Mesenchymal stem cell (in vitro differentiated cells and primary cell): Measurements from ENCODE around the gene ITIH4.

Experiments
- DNase-seq: peaks from one replicate; pipeline ENCODE4 v3.0.0-alpha.2; 2013
- H2AFZ ChIP-seq: one replicate; pipeline ENCODE4 v1.6.1; 2013; ENCODE audit warnings: low read depth, mild to moderate bottlenecking, control low read depth, inconsistent platforms, low read length, moderate library complexity
- H2AK5ac ChIP-seq: 2 replicates; pipeline ENCODE4 v1.6.1; 2013; ENCODE audit warnings: low read length, moderate library complexity, mild to moderate bottlenecking, inconsistent platforms; ENCODE audit not compliant: severe bottlenecking
- H2BK120ac ChIP-seq: one replicate; pipeline ENCODE4 v1.6.1; 2013; ENCODE audit warnings: low read depth, mild to moderate bottlenecking, inconsistent platforms, low read length, moderate library complexity
- H2BK12ac ChIP-seq, 2 experiments: one replicate each; pipeline ENCODE4 v1.6.1; 2013; ENCODE audit warnings: inconsistent platforms in 2 of 2, low read length in 2 of 2, mild to moderate bottlenecking in 2 of 2, moderate library complexity in 2 of 2, control low read depth in 1 of 2
- H2BK15ac ChIP-seq: one replicate; pipeline ENCODE4 v1.6.1; 2013; ENCODE audit warnings: mild to moderate bottlenecking, low read depth, inconsistent platforms; ENCODE audit not compliant: poor library complexity, severe bottlenecking
- H2BK5ac ChIP-seq: 2 replicates; pipeline ENCODE4 v1.6.1; 2013; ENCODE audit warnings: low read depth, mild to moderate bottlenecking, low read length, control low read depth, inconsistent platforms; ENCODE audit not compliant: poor library complexity, severe bottlenecking
- H3K14ac ChIP-seq, 2 experiments: one replicate each; pipeline ENCODE4 v1.6.1; 2013; ENCODE audit warnings: inconsistent platforms in 2 of 2, low read length in 2 of 2, control low read depth in 1 of 2, mild to moderate bottlenecking in 1 of 2, moderate library complexity in 1 of 2
- H3K18ac ChIP-seq, 2 experiments: one replicate each; pipeline ENCODE4 v1.6.1; 2013; ENCODE audit warnings: inconsistent platforms in 2 of 2, low read length in 2 of 2, control low read depth in 1 of 2, low read depth in 1 of 2, mild to moderate bottlenecking in 1 of 2
- H3K23ac ChIP-seq, 2 experiments: one replicate each; pipeline ENCODE4 v1.6.1; 2013; ENCODE audit warnings: inconsistent platforms in 2 of 2, low read length in 2 of 2, mild to moderate bottlenecking in 2 of 2, moderate library complexity in 2 of 2, control low read depth in 1 of 2
- H3K27ac ChIP-seq: 2 replicates; pipeline ENCODE4 v1.5.1; 2013; ENCODE audit warnings: mild to moderate bottlenecking, moderate library complexity, low read length, control low read depth, inconsistent platforms; ENCODE audit not compliant: poor library complexity, severe bottlenecking
- H3K27me3 ChIP-seq, 2 experiments: 2 replicates each; pipeline versions ENCODE4 v1.6.1 to v1.7.0; 2013; ENCODE audit warnings: low read length in 2 of 2, mild to moderate bottlenecking in 2 of 2, moderate library complexity in 2 of 2, control low read depth in 1 of 2, inconsistent platforms in 1 of 2; ENCODE audit not compliant: control insufficient read depth in 1 of 2, insufficient read depth in 1 of 2
- H3K36me3 ChIP-seq, 2 experiments: 2 replicates each; pipeline versions ENCODE4 v1.6.1 to v1.7.0; 2013; ENCODE audit warnings: low read length in 2 of 2, control low read depth in 1 of 2, inconsistent platforms in 1 of 2, low read depth in 1 of 2, mild to moderate bottlenecking in 1 of 2; ENCODE audit not compliant: insufficient read depth in 2 of 2, control insufficient read depth in 1 of 2
- H3K4ac ChIP-seq, 2 experiments: one replicate each; pipeline ENCODE4 v1.6.1; 2013; ENCODE audit warnings: inconsistent platforms in 2 of 2, low read length in 2 of 2, mild to moderate bottlenecking in 2 of 2, moderate library complexity in 2 of 2, control low read depth in 1 of 2, low read depth in 1 of 2
- H3K4me1 ChIP-seq: 2 replicates; pipeline ENCODE4 v1.6.1; 2013; ENCODE audit warnings: low read depth, low read length, control low read depth; ENCODE audit not compliant: control insufficient read depth, insufficient read depth
- H3K4me2 ChIP-seq: 2 replicates; pipeline ENCODE4 v1.6.1; 2013; ENCODE audit warnings: low read length, mild to moderate bottlenecking, inconsistent platforms; ENCODE audit not compliant: poor library complexity, severe bottlenecking
- H3K4me3 ChIP-seq, 2 experiments: 2 replicates each; pipeline versions ENCODE4 v1.5.1 to v1.7.0; 2013; ENCODE audit warnings: low read length in 2 of 2, mild to moderate bottlenecking in 2 of 2, control low read depth in 1 of 2, low read depth in 1 of 2; ENCODE audit not compliant: insufficient read depth in 1 of 2
- H3K79me1 ChIP-seq: replicated peaks from 2 replicates; pipeline ENCODE4 v1.6.1; 2013; ENCODE audit warnings: mild to moderate bottlenecking, control low read depth, low read length, inconsistent platforms; ENCODE audit not compliant: poor library complexity, severe bottlenecking
- H3K9ac ChIP-seq: 2 replicates; pipeline ENCODE4 v1.7.0; 2013; ENCODE audit warnings: mild to moderate bottlenecking, low read length, moderate library complexity
- H3K9me3 ChIP-seq: 2 replicates; pipeline ENCODE4 v1.7.0; 2013; ENCODE audit warnings: mild to moderate bottlenecking, low read length; ENCODE audit not compliant: control insufficient read depth
- H4K8ac ChIP-seq: one replicate; pipeline ENCODE4 v1.6.1; 2013; ENCODE audit warnings: inconsistent platforms, mild to moderate bottlenecking, low read length, moderate library complexity
- H4K91ac ChIP-seq: one replicate; pipeline ENCODE4 v1.6.1; 2013; ENCODE audit warnings: mild to moderate bottlenecking, low read length, inconsistent platforms
- WGBS: methylation state at CpG from one replicate; pipeline ENCODE4 v1.1.7; 2013; ENCODE audit warnings: mixed read lengths; 5-methylcytosine and 5-hydroxymethylcytosine counted together

ITIH4 gene

DNA sequence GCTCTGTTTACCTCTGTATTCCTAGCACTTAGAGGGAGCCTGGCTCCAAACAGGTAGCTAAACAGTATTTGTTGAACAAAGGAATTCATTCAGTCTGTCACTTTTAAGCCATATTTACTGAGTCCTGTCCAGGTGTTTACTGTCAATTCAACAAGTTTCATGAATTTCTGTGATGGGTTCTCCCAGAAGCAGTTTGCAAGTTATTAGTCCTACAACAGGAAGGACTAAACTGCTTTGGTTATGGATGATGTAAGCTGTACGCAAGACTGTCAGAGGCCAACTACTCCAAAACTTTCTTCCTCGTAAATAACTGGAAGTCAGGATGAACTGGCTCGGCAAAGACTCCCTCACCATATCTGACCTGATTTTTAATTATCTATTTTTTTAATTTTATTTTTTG, 41.8 kb upstream of the ITIH4 start:
- no peak overlapping the region for H3K23ac ChIP-seq
- H2BK12ac ChIP-seq = no peak overlapping the region
- H3K4ac ChIP-seq = no peak overlapping the region
- no peak overlapping the region for H3K14ac ChIP-seq
- H4K8ac ChIP-seq = no peak overlapping the region
- H2BK15ac ChIP-seq = no peak overlapping the region
- no peak overlapping the region for H2BK120ac ChIP-seq
- no peak overlapping the region for H2AFZ ChIP-seq
- WGBS = no CpG with 5 or more reads among the region's 3 CpGs
- H2AK5ac ChIP-seq = no peak overlapping the region
- no peak overlapping the region for H3K27ac ChIP-seq
- H3K4me1 ChIP-seq = peaks cover 2% of the 10 kb centered on the region
- no peak overlapping the region for H2BK5ac ChIP-seq
- H3K9ac ChIP-seq = no peak overlapping the region
- peaks cover 0 to 9% of the 10 kb centered on the region in 2 experiments for H3K36me3 ChIP-seq
- no peaks in the 10 kb centered on the region for H3K27me3 ChIP-seq
- no peak overlapping the region for H4K91ac ChIP-seq
- H3K4me2 ChIP-seq = no peak overlapping the region
- DNase-seq = peak; percentile 33
- no peak overlapping the region for H3K4me3 ChIP-seq
- peaks cover 44% of the 10 kb centered on the region for H3K79me1 ChIP-seq
- H3K18ac ChIP-seq = no peak overlapping the region
- no peaks in the 10 kb centered on the region for H3K9me3 ChIP-seq

DNA sequence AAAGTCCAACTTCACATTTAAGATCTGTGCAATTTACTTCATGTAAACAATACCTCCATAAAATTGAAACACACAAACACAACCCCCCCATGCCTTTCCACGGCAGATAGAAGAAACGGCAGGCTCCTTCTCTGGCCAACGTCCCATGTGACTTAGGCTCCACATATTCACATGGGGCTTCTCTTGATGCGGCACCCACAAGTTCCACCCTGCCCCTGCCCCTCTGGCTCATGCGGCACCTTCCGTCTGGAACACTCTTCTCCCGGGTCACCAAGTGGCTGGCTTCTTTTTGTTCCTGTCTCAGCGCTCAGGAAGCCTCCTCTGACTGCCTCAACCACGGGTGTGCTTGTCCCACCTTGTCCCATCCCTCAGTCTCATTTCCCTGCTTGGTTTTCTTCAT, 41.3 kb upstream of the ITIH4 start:
- 81% methylated on average over 9 of the region's 9 CpGs for WGBS
- Histone ChIP-seq H3K4me3 (no peak overlapping the region), H3K9ac (no peak overlapping the region), H3K4ac (peak overlapping the region in 1 of 2 experiments; percentile 42), H3K27me3 (no peaks in the 10 kb centered on the region), H3K4me2 (no peak overlapping the region), H3K9me3 (no peaks in the 10 kb centered on the region), H3K79me1 (peaks cover 42% of the 10 kb centered on the region), H3K23ac (no peak overlapping the region), H2AK5ac (no peak overlapping the region), H3K36me3 (peaks cover 0 to 8% of the 10 kb centered on the region in 2 experiments), H2AFZ (no peak overlapping the region), H2BK120ac (no peak overlapping the region), H2BK15ac (no peak overlapping the region), H4K8ac (no peak overlapping the region), H2BK5ac (no peak overlapping the region), H3K14ac (peak overlapping the region in 1 of 2 experiments; percentile 22), H3K27ac (no peak overlapping the region), H3K4me1 (peaks cover 2% of the 10 kb centered on the region), H4K91ac (no peak overlapping the region), H2BK12ac (no peak overlapping the region), H3K18ac (peak overlapping the region in 1 of 2 experiments; percentile 30)
- no peak for DNase-seq

DNA sequence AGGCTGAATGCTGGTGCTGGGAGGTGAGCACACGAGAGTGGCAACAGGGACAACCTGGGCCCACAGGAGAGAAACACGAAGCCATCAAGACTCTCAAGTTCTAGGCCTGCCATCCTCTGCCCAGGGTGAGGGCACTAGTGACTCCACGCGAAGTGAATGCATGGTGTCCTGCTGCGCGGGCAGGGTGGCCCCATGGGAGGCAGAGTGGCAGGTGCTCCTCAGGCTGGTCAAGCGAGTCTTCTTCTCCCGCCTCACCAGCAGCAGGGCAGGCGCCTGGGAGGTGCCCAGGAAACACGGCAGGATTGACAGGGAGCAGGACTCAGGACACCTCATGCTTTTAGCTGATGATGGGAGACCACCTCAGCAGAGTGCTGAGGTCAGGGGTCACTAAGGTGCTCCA, 40.0 kb upstream of the ITIH4 start:
- Histone ChIP-seq H3K4me3 (no peak overlapping the region), H3K4ac (no peak overlapping the region), H3K9me3 (no peaks in the 10 kb centered on the region), H2BK12ac (no peak overlapping the region), H3K18ac (no peak overlapping the region), H2AK5ac (no peak overlapping the region), H3K14ac (no peak overlapping the region), H3K4me2 (no peak overlapping the region), H4K91ac (peak overlapping the region; percentile 12), H2AFZ (no peak overlapping the region), H3K36me3 (peaks cover 0 to 8% of the 10 kb centered on the region in 2 experiments), H3K9ac (no peak overlapping the region), H2BK15ac (no peak overlapping the region), H4K8ac (no peak overlapping the region), H2BK120ac (no peak overlapping the region), H3K27ac (no peak overlapping the region), H3K27me3 (no peaks in the 10 kb centered on the region), H2BK5ac (no peak overlapping the region), H3K23ac (no peak overlapping the region), H3K79me1 (peaks cover 40% of the 10 kb centered on the region), H3K4me1 (no peaks in the 10 kb centered on the region)
- DNase-seq = no peak
- WGBS = 98% methylated on average over 10 of the region's 10 CpGs

DNA sequence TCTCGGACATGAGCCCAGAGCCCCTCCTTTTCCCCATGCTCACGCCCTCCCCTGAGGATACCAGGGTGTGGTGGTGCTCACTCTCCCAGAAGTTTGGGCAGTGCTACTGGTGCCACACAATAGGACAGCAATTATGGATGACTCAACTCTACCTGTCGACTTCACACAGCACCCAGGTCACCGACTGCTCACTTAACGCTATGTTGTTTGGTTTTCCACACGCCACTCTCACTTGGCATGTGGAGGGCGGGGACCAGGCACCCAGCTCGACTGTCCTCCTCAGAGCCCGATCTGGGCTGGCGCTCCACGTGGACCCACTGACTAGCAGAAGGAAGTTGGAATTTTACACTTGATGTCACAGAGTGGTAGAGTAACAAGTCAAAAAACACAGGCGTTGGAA, 36.0 kb upstream of the ITIH4 start:
- Histone ChIP-seq H3K27ac (no peak overlapping the region), H4K91ac (no peak overlapping the region), H3K9me3 (no peaks in the 10 kb centered on the region), H3K23ac (no peak overlapping the region), H3K4me2 (no peak overlapping the region), H3K4me1 (no peaks in the 10 kb centered on the region), H2BK5ac (no peak overlapping the region), H3K4ac (no peak overlapping the region), H3K18ac (no peak overlapping the region), H3K79me1 (peaks cover 33% of the 10 kb centered on the region), H2BK15ac (no peak overlapping the region), H2AK5ac (no peak overlapping the region), H2AFZ (no peak overlapping the region), H3K9ac (no peak overlapping the region), H2BK12ac (no peak overlapping the region), H3K4me3 (no peak overlapping the region), H3K27me3 (no peaks in the 10 kb centered on the region), H3K14ac (no peak overlapping the region), H2BK120ac (no peak overlapping the region), H4K8ac (no peak overlapping the region), H3K36me3 (peaks cover 0 to 13% of the 10 kb centered on the region in 2 experiments)
- WGBS = 99% methylated on average over 12 of the region's 12 CpGs
- DNase-seq = no peak
